Measurements from ENCODE around the gene FSTL4.

Gene FSTL4

DNA sequence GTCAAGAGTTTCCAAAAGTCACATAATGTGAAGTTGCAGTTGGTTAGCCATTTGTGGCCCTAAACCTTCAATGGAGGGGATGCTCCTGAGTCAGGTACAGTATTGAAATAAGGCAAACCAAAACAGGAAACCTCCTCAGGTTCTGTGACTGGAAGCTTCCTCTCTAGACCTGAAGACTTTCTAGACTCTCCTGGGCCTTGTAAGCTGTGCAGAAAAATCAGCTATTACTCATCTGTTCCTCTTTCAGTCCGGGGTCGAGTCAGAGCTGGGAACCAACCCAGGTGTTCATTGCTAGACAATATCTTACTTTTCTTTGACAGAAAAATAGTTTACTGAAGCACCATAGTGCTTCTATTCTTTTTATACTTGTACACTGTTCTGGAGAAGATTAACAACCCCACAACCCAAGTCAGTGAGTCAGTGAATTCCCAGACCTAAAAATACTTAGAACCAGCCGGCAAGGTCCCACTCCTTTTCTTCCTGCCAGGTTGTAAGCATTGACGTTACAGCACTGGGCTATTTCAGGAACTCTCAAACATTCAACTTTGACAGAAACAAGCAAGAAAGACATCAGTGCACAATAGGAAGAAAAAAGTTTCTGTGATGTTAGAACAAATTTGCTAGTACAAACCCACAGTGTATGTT, 47.3 kb downstream of the FSTL4 start:
- TF ChIP-seq, protein P1, sequence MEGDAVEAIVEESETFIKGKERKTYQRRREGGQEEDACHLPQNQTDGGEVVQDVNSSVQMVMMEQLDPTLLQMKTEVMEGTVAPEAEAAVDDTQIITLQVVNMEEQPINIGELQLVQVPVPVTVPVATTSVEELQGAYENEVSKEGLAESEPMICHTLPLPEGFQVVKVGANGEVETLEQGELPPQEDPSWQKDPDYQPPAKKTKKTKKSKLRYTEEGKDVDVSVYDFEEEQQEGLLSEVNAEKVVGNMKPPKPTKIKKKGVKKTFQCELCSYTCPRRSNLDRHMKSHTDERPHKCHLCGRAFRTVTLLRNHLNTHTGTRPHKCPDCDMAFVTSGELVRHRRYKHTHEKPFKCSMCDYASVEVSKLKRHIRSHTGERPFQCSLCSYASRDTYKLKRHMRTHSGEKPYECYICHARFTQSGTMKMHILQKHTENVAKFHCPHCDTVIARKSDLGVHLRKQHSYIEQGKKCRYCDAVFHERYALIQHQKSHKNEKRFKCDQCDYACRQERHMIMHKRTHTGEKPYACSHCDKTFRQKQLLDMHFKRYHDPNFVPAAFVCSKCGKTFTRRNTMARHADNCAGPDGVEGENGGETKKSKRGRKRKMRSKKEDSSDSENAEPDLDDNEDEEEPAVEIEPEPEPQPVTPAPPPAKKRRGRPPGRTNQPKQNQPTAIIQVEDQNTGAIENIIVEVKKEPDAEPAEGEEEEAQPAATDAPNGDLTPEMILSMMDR (IDR thresholded peaks at IDR 0.05; ENCODE audit: borderline replicate concordance, control extremely low read depth, extremely low read depth, insufficient read depth, missing control alignments): no peak
- in situ Hi-C loops (cut with MboI; ENCODE audit: low sequenced_read_pairs, unreplicated experiment): no loop called here
- DNase-seq (ENCODE audit: low spot score): no peak

DNA sequence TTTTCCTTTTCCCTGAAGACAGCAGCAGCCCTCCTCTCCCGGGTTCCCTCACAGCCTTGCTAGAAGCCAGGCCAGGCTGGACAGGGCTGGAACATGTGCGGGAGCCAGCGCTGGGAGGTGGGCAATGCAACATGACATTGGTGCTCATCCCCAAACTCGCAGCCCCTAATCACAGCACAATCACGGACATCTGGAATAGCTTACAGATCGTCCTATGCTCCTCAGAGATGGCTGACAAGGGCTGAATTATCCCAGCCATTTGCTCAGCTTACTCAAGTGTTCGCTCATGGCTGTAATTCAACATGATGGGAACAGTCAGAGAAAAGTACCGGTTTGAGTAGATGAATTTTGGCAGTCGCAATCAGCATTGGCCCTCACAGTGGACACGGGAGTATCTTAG, 49.8 kb downstream of the FSTL4 start:
- in situ Hi-C loops (cut with MboI; ENCODE audit: low sequenced_read_pairs, unreplicated experiment): no loop called here
- TF ChIP-seq, protein P1 (IDR thresholded peaks at IDR 0.05; ENCODE audit: borderline replicate concordance, control extremely low read depth, extremely low read depth, insufficient read depth, missing control alignments): no peak
- no peak for DNase-seq (ENCODE audit: low spot score)

DNA sequence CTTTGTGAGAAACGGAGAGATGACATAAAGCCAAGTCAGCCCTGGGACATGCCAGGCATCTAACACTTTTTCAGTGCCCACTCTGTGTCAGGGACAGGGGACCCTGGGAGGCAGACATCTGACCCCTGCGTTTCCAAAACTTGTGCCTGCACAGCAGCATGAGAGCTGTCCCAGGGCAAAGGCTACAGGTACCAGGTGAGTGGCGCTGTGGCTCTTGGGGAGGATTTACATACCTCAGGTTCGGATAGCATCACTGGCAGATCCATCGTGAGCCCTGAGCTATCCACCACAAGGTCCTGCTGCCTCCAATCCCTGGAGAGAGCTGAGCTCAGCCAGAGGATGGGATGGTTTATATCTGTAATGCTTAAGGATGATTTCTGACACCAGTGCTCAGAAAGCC, 52.4 kb downstream of the FSTL4 start:
- DNase-seq (ENCODE audit: low spot score): no peak
- TF ChIP-seq, protein P1 (IDR thresholded peaks at IDR 0.05; ENCODE audit: borderline replicate concordance, control extremely low read depth, extremely low read depth, insufficient read depth, missing control alignments): no peak
- in situ Hi-C loops (cut with MboI; ENCODE audit: low sequenced_read_pairs, unreplicated experiment): no loop called here

DNA sequence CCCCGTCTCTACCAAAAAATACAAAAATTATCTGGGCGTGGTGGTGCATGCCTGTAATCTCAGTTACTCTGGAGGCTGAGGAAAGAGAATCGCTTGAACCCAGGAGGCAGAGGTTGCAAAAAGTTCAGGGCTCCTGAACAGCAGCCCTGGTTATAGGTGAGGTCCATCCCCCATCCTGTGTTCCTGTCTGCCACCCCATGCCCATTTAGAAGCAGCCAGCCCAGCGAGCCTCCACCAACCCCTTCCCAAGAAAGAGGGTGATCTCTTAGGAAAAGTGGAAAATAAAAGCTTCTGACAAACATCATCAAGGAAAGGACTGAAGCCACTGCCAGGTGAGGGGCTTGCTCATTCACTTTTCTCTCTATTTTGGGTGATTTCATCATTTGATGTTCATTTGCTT, 55.8 kb downstream of the FSTL4 start:
- TF ChIP-seq, protein P1 (IDR thresholded peaks at IDR 0.05; ENCODE audit: borderline replicate concordance, control extremely low read depth, extremely low read depth, insufficient read depth, missing control alignments): no peak
- DNase-seq (ENCODE audit: low spot score): no peak
- in situ Hi-C loops (cut with MboI; ENCODE audit: low sequenced_read_pairs, unreplicated experiment): no loop called here

DNA sequence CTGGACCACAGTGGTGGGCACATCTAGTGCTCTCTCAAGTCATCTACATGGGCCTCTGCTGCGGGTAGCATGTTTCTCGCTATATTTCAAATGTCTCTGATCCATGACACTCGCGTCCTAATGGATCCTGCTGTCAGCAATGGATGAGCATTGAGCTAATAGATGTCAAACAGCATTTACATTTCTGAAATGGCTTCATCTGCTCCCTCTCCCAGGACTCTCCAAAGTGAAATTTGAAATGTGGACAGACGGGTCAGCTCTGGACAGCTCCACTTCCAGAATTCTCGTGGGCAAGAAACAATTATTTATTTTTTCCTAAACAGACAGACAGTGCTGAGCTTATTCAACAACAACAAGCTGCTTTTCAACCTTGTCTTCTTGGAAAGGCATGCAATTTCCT, 58.1 kb downstream of the FSTL4 start:
- TF ChIP-seq, protein P1 (IDR thresholded peaks at IDR 0.05; ENCODE audit: borderline replicate concordance, control extremely low read depth, extremely low read depth, insufficient read depth, missing control alignments): no peak
- in situ Hi-C loops (cut with MboI; ENCODE audit: low sequenced_read_pairs, unreplicated experiment): no loop called here
- DNase-seq (ENCODE audit: low spot score): no peak

DNA sequence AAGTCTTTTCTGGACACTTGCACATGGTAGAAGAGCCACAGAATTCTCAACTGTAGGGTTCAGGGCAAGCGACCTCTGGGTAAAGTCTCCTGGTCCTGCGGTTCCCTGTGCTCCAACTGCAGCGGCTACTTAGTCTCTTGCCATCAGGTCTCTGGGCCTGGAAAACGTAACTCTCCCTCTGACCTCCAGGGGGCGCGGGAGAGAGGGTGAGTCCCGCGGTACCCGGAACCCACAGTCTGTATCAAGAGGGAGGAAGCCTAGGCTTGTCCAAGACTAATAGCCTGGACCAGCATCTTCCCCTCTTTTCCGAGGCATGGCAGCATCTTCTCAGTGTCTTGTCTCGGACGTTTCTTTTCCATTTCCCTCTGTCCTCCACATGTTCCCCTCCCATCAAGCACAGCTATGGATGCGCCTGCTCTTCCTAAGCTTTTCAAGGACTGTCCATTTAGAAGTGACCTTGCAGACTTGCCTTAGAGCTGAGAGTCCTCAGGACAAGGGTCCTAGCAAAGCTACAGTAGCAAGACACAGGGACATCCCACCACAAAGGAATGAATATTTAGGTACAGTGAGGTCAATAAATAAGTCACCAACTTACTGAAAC, 59.3 kb downstream of the FSTL4 start:
- in situ Hi-C loops (cut with MboI; ENCODE audit: low sequenced_read_pairs, unreplicated experiment): no loop called here

More for the DNA sequence above, 59.3 kb downstream of the FSTL4 start:
- TF ChIP-seq, protein P1 (IDR thresholded peaks at IDR 0.05; ENCODE audit: borderline replicate concordance, control extremely low read depth, extremely low read depth, insufficient read depth, missing control alignments): peak; percentile 81
- peak; percentile 61 for DNase-seq (ENCODE audit: low spot score)

Measured in GM13976 (cell line).